Measurements from ENCODE around the gene KLHL15. TPM values are rescaled to one million over a fixed set of nuclear protein-coding genes. Genes with fewer than 3 reads are reported as not detected.
A peak's percentile ranks its signal among the peaks of the same experiment; 100 is the strongest.

The KLHL15 gene
- total RNA-seq, 1 experiment from 2014 or later = 12.0 TPM

DNA sequence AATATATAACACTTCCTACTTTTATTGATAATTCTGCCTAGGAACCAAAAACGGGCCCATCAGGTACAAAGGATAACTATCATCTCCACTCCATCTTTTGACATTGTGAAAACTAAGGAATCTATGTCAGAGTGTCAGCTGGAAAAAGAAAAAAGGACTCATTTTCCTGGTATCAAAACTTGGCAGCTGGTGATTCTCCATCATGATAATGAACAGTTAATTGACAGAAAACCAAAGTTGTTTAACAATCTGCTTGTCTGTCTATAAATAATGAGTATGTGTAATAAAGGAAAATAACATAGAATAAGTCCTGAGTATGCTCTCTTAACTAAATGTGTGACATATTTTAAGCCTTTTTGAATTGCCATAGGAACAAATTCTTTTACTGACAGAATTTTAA is 87.8 kb downstream of the KLHL15 start:
- CTCF ChIA-PET = no interaction called here

DNA sequence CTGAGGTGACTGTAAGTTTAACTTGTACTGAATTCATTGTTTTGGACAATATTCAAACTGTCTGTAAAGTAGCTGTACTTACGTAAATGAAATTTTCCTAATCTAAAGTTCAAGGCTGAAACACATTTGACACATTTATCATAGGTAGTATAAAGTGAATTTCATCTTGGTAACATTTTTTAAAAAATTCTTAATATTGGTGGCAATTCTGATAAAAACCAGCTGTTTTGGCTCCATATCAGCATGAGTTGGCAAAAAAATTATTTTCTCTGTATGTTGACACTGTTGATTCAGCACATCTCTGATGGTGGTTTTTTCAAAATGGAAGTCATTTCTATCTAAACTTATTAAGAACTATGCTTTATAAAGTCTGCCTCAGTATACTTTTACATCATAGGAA is 88.3 kb downstream of the KLHL15 start:
- CTCF ChIA-PET = no interaction called here
- H3K36me3 ChIP-seq (ENCODE audit: insufficient read depth, low read length, poor library complexity, severe bottlenecking) = no peaks in the 10 kb centered on the region
- no peak overlapping the region for H3K27ac ChIP-seq (ENCODE audit: low read depth, low read length, poor library complexity, severe bottlenecking)
- POLR2A ChIA-PET (ENCODE audit: low non-redundant PET) = no interaction called here
- BruUV-seq (replicated peaks) = no TSS peak
- TF ChIP-seq, protein P1, sequence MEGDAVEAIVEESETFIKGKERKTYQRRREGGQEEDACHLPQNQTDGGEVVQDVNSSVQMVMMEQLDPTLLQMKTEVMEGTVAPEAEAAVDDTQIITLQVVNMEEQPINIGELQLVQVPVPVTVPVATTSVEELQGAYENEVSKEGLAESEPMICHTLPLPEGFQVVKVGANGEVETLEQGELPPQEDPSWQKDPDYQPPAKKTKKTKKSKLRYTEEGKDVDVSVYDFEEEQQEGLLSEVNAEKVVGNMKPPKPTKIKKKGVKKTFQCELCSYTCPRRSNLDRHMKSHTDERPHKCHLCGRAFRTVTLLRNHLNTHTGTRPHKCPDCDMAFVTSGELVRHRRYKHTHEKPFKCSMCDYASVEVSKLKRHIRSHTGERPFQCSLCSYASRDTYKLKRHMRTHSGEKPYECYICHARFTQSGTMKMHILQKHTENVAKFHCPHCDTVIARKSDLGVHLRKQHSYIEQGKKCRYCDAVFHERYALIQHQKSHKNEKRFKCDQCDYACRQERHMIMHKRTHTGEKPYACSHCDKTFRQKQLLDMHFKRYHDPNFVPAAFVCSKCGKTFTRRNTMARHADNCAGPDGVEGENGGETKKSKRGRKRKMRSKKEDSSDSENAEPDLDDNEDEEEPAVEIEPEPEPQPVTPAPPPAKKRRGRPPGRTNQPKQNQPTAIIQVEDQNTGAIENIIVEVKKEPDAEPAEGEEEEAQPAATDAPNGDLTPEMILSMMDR (conservative IDR thresholded peaks at IDR 0.05; ENCODE audit: low read depth, low read length) = no peak
- TF ChIP-seq EZH2 (IDR thresholded peaks at IDR 0.05; ENCODE audit: borderline replicate concordance, low read depth, low read length, poor library complexity, severe bottlenecking) = no peak
- DNase-seq (ENCODE audit: low spot score) = no peak
- H3K4me1 ChIP-seq (ENCODE audit: insufficient read depth, low read length, poor library complexity, severe bottlenecking) = peaks cover 4% of the 10 kb centered on the region
- H3K4me3 ChIP-seq (ENCODE audit: low read depth, low read length, poor library complexity, severe bottlenecking) = no peak overlapping the region
- peaks cover 9% of the 10 kb centered on the region for H3K27me3 ChIP-seq (replicated peaks; ENCODE audit: insufficient read depth, low read depth, low read length, poor library complexity)
- intact Hi-C loops (cut with micrococcal nuclease; ENCODE audit: unreplicated experiment) = no loop called here
- no peaks in the 10 kb centered on the region for H3K9me3 ChIP-seq (ENCODE audit: low read depth, low read length, poor library complexity, severe bottlenecking)

More for the DNA sequence above, 87.8 kb downstream of the KLHL15 start:
- POLR2A ChIA-PET (ENCODE audit: low non-redundant PET) = no interaction called here
- Histone ChIP-seq H3K27ac (ENCODE audit: low read depth, low read length, poor library complexity, severe bottlenecking) (no peak overlapping the region), H3K27me3 (replicated peaks; ENCODE audit: insufficient read depth, low read depth, low read length, poor library complexity) (peaks cover 11% of the 10 kb centered on the region), H3K9me3 (ENCODE audit: low read depth, low read length, poor library complexity, severe bottlenecking) (no peaks in the 10 kb centered on the region), H3K4me1 (ENCODE audit: insufficient read depth, low read length, poor library complexity, severe bottlenecking) (peaks cover 4% of the 10 kb centered on the region), H3K4me3 (ENCODE audit: low read depth, low read length, poor library complexity, severe bottlenecking) (no peak overlapping the region), H3K36me3 (ENCODE audit: insufficient read depth, low read length, poor library complexity, severe bottlenecking) (no peaks in the 10 kb centered on the region)
- DNase-seq (ENCODE audit: low spot score) = no peak
- TF ChIP-seq, protein P1 (conservative IDR thresholded peaks at IDR 0.05; ENCODE audit: low read depth, low read length) = no peak
- no peak for TF ChIP-seq EZH2 (IDR thresholded peaks at IDR 0.05; ENCODE audit: borderline replicate concordance, low read depth, low read length, poor library complexity, severe bottlenecking)
- intact Hi-C loops (cut with micrococcal nuclease; ENCODE audit: unreplicated experiment) = no loop called here
- BruUV-seq (replicated peaks) = no TSS peak

DNA sequence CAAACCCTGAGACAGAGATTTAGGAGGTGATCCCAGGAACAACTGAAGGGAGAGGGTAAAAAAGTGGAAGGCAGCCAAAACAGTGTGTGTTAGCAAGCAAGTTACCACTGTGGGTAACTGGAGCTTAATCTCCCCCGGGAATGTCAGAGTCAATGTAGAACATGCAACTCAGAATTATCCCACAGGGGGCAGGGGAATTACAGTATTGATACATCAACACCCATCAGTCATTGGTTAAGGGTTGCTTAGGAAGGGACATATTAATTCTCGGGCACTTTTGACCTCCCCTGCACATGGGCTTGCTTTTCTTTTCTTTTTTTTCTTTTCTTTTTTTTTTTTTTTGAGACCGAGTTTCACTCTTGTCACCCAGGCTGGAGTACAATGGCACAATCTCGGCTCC is 89.9 kb downstream of the KLHL15 start:
- ChIA-PET POLR2A (ENCODE audit: low non-redundant PET) (no interaction called here), CTCF (interaction anchor here (0.7 kb wide), 1 partner anchor 53 kb away, joined by 6 read pairs; no protein-coding TSS in a partner anchor)
- TF ChIP-seq, protein P1 (conservative IDR thresholded peaks at IDR 0.05; ENCODE audit: low read depth, low read length) = peak; percentile 19; the same call in 1 of the 2 replicates
- no peak for TF ChIP-seq EZH2 (IDR thresholded peaks at IDR 0.05; ENCODE audit: borderline replicate concordance, low read depth, low read length, poor library complexity, severe bottlenecking)
- Histone ChIP-seq H3K9me3 (ENCODE audit: low read depth, low read length, poor library complexity, severe bottlenecking) (no peaks in the 10 kb centered on the region), H3K27me3 (replicated peaks; ENCODE audit: insufficient read depth, low read depth, low read length, poor library complexity) (peaks cover 5% of the 10 kb centered on the region), H3K27ac (ENCODE audit: low read depth, low read length, poor library complexity, severe bottlenecking) (no peak overlapping the region), H3K4me3 (ENCODE audit: low read depth, low read length, poor library complexity, severe bottlenecking) (no peak overlapping the region), H3K36me3 (ENCODE audit: insufficient read depth, low read length, poor library complexity, severe bottlenecking) (no peaks in the 10 kb centered on the region), H3K4me1 (ENCODE audit: insufficient read depth, low read length, poor library complexity, severe bottlenecking) (peaks cover 4% of the 10 kb centered on the region)
- BruUV-seq (replicated peaks) = no TSS peak
- intact Hi-C loops (cut with micrococcal nuclease; ENCODE audit: unreplicated experiment) = no loop called here
- DNase-seq (ENCODE audit: low spot score) = peak; percentile 68
